ENCODE data around the gene STK32B.

The STK32B gene

GRCh38 chr4:5045097-5045496 lies 6.2 kb upstream of the STK32B start:
- no peaks in the 10 kb centered on the region for H3K36me3 ChIP-seq (ENCODE audit: control insufficient read depth in 2 of 2, insufficient read depth in 1 of 2, low read length in 2 of 2)
- POLR2A ChIA-PET, result no interaction called here
- CTCF ChIA-PET, result no interaction called here
- H3K4me3 ChIP-seq (ENCODE audit: low read depth, low read length), result no peak overlapping the region
- H3K4me1 ChIP-seq (ENCODE audit: control insufficient read depth, insufficient read depth, low read length), result peaks cover 6% of the 10 kb centered on the region; the same call in 1 of the 2 replicates
- H3K27ac ChIP-seq (ENCODE audit: extremely low read depth, low read depth, low read length), result no peak overlapping the region
- no peaks in the 10 kb centered on the region for H3K9me3 ChIP-seq (ENCODE audit: control insufficient read depth, insufficient read depth, low read depth, low read length)
- TF ChIP-seq ZFP37 (tag by site-specific recombination; IDR thresholded peaks at IDR 0.05), result no peak
- no peak for TF ChIP-seq HIC1 (tag by site-specific recombination; IDR thresholded peaks at IDR 0.05)
- TF ChIP-seq ZNF211 (tag by site-specific recombination; IDR thresholded peaks at IDR 0.05; ENCODE audit: low read depth), result no peak
- TF ChIP-seq ZNF585B (tag by site-specific recombination; IDR thresholded peaks at IDR 0.05), result peak; percentile 62

- Histone ChIP-seq H3K36me3 (ENCODE audit: control insufficient read depth in 2 of 2, insufficient read depth in 1 of 2, low read length in 2 of 2) (no peaks in the 10 kb centered on the region), H3K4me1 (ENCODE audit: control insufficient read depth, insufficient read depth, low read length) (no peaks in the 10 kb centered on the region), H3K27ac (ENCODE audit: extremely low read depth, low read depth, low read length) (no peak overlapping the region), H3K4me3 (ENCODE audit: low read depth, low read length) (no peak overlapping the region), H3K9me3 (ENCODE audit: control insufficient read depth, insufficient read depth, low read depth, low read length) (no peaks in the 10 kb centered on the region)
- ChIA-PET CTCF (interaction anchor here (1.0 kb wide), 1 partner anchor 351 kb away, joined by 3 read pairs; no protein-coding TSS in a partner anchor), POLR2A (interaction anchor here (0.6 kb wide), 1 partner anchor 459 kb away, joined by 4 read pairs; no protein-coding TSS in a partner anchor)
- TF ChIP-seq ZNF776 (tag by site-specific recombination; IDR thresholded peaks at IDR 0.05; ENCODE audit: borderline replicate concordance), result no peak
- no peak for TF ChIP-seq ZNF529 (tag by site-specific recombination; IDR thresholded peaks at IDR 0.05; ENCODE audit: insufficient replicate concordance)
- TF ChIP-seq ZNF248 (tag by site-specific recombination; IDR thresholded peaks at IDR 0.05), result no peak
- TF ChIP-seq ZBTB8A (tag by site-specific recombination; IDR thresholded peaks at IDR 0.05), result no peak
- no peak for TF ChIP-seq SCRT2 (tag by site-specific recombination; IDR thresholded peaks at IDR 0.05)
- TF ChIP-seq ZNF544 (tag by site-specific recombination; IDR thresholded peaks at IDR 0.05), result no peak
- TF ChIP-seq ZNF621 (tag by site-specific recombination; IDR thresholded peaks at IDR 0.05), result no peak
Observed at GRCh38 chr4:5048721-5049120, 2.6 kb upstream of the STK32B start.

GRCh38 chr4:5050520-5051277 lies 581 bp upstream of the STK32B start:
- Histone ChIP-seq H3K4me1 (ENCODE audit: control insufficient read depth, insufficient read depth, low read length) (no peaks in the 10 kb centered on the region), H3K4me3 (ENCODE audit: low read depth, low read length) (peak overlapping the region; percentile 40), H3K27ac (ENCODE audit: extremely low read depth, low read depth, low read length) (no peak overlapping the region), H3K36me3 (ENCODE audit: control insufficient read depth in 2 of 2, insufficient read depth in 1 of 2, low read length in 2 of 2) (no peaks in the 10 kb centered on the region), H3K9me3 (ENCODE audit: control insufficient read depth, insufficient read depth, low read depth, low read length) (no peaks in the 10 kb centered on the region)
- POLR2A ChIA-PET, result interaction anchor here (0.7 kb wide), 1 partner anchor 566 kb away, joined by 3 read pairs; no protein-coding TSS in a partner anchor
- CTCF ChIA-PET, result interaction anchor here (0.5 to 1.2 kb wide), 16 partner anchors 8 to 975 kb away, joined by 3 to 5 read pairs (median 3); no protein-coding TSS in a partner anchor
- TF ChIP-seq ZNF654 (tag by site-specific recombination; IDR thresholded peaks at IDR 0.05; ENCODE audit: low read depth) (peak; percentile 77), ZNF621 (tag by site-specific recombination; IDR thresholded peaks at IDR 0.05) (no peak), INSM2 (tag by site-specific recombination; IDR thresholded peaks at IDR 0.05) (no peak), ZNF837 (tag by site-specific recombination; IDR thresholded peaks at IDR 0.05) (no peak), ZNF175 (tag by site-specific recombination; IDR thresholded peaks at IDR 0.05) (no peak), GLIS2 (tag by site-specific recombination; IDR thresholded peaks at IDR 0.05) (peak; percentile 66), ZNF555 (tag by site-specific recombination; conservative IDR thresholded peaks at IDR 0.05) (no peak), ZFP41 (tag by site-specific recombination; IDR thresholded peaks at IDR 0.05; ENCODE audit: borderline replicate concordance) (no peak), ZBTB48 (tag by site-specific recombination; IDR thresholded peaks at IDR 0.05) (peak; percentile 74), PRDM10 (tag by site-specific recombination; IDR thresholded peaks at IDR 0.05) (peak; percentile 68), ZNF701 (tag by site-specific recombination; IDR thresholded peaks at IDR 0.05) (no peak), ZNF169 (tag by site-specific recombination; IDR thresholded peaks at IDR 0.05) (no peak), ZNF221 (tag by site-specific recombination; IDR thresholded peaks at IDR 0.05; ENCODE audit: borderline replicate concordance) (no peak), RBAK (tag by site-specific recombination; IDR thresholded peaks at IDR 0.05) (no peak)

Measured in HEK293 (cell line).